ENCODE data around the gene PPP1R3F.
"Not testable (repeated sequence)": the region's sequence is repeated elsewhere in the genome, so short reads cannot be mapped to it uniquely, and the experiment has no call there.

GRCh38 chrX:49330421-49330820, 60.8 kb downstream of the PPP1R3F start:
- TF ChIP-seq CTCF, POLR2A (IDR thresholded peaks at IDR 0.05): not testable (repeated sequence)

Data from esophagus squamous epithelium (tissue), 4 donors.